Prostate gland (tissue), 2 donors: Measurements from ENCODE around the gene LPCAT1. TPM values are rescaled to one million over a fixed set of nuclear protein-coding genes. Genes with fewer than 3 reads are reported as not detected.

Experiments used
- DNase-seq: peaks from one replicate; pipeline ENCODE4 v3.0.0-alpha.2; 2019; ENCODE audit warnings: low spot score
- H3K27ac ChIP-seq, 2 donors: fragments of 200-600 bp; sonication (generic); 2 replicates each; pipeline ENCODE4 v1.5.1; 2017 to 2019
- H3K27me3 ChIP-seq: fragments of 200-600 bp; sonication (generic); replicated peaks from 2 replicates; pipeline ENCODE4 v1.5.1; 2019; ENCODE audit not compliant: insufficient read depth
- H3K36me3 ChIP-seq, 2 donors: fragments of 200-600 bp; sonication (generic); 1 replicate in 1 of 2; 2 replicates in 1 of 2; pipeline versions ENCODE4 v1.5.1 to v1.8.1; 2017 to 2019
- H3K4me1 ChIP-seq: fragments of 200-600 bp; sonication (generic); replicated peaks from 2 replicates; pipeline ENCODE4 v1.5.1; 2019
- H3K4me3 ChIP-seq, 2 donors: fragments of 200-600 bp; sonication (generic); 2 replicates each; pipeline ENCODE4 v1.5.1; 2017 to 2019
- H3K9me3 ChIP-seq: fragments of 200-600 bp; sonication (generic); 2 replicates; pipeline ENCODE4 v1.5.1; 2017
- POLR2A ChIP-seq: fragments of 450-650 bp; IDR thresholded peaks from one replicate; pipeline ENCODE4 v1.6.1; 2016; ENCODE audit warnings: antibody characterized with exemption, mild to moderate bottlenecking
- POLR2AphosphoS5 ChIP-seq: sonication (generic); formaldehyde crosslinking; IDR thresholded peaks from one replicate; pipeline ENCODE4 v1.6.1; 2017; ENCODE audit warnings: antibody characterized with exemption
- WGBS: methylation state at CpG from one replicate; pipeline ENCODE4 v1.1.5; 2018; 5-methylcytosine and 5-hydroxymethylcytosine counted together
- intact Hi-C: fragments of 100-400 bp; cut with DNase I; formaldehyde crosslinking; loops from one replicate; pipeline ENCODE4 v1.14.2; 2022
- total RNA-seq, 2 donors: library from RNA; depleted of rRNA; stranded (reverse); fragments of >200 nt; gene quantifications; one replicate each; pipeline ENCODE4 v1.1.0, GENCODE V29; 2016
- TF ChIP-seq, protein P1 (sequence below), 4 experiments: fragments of 200-600 bp in 2 of 4; fragments of 450-650 bp in 2 of 4; sonication (generic) in 2 of 4; IDR thresholded peaks; 1 replicate in 3 of 4; 2 replicates in 1 of 4; pipeline ENCODE4 v1.5.1; 2016 to 2019; ENCODE audit warnings: antibody characterized with exemption in 4 of 4, mild to moderate bottlenecking in 2 of 4, moderate library complexity in 2 of 4

LPCAT1 gene
- total RNA-seq, 2 donors from 2014 or later: 22.6 to 23.9 TPM

DNA sequence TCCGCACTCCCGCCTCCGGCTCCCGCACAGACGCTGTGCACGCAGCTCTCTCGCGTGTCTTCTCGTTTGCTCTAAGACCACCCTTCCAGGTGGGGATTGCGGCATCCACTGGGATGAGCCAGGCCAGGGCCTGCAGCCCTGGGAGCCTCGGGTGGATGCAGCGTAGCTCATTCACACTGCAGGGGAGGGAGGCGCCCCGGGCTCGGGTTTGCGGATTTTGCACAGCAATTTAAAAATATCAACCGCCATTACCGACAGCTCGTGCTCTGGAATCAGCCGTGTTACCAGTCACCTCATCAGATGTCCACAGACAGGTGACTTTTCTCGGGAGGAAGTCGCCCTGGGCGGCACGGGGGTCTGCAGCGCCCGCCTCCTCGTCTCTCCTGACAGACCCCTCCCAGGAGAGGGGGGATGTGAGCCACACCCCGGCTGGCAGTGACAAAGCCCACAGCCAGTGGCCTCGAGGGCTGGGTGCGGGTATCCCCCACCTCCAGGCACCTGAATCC is 57.7 kb downstream of the LPCAT1 start:
- H3K9me3 ChIP-seq: no peaks in the 10 kb centered on the region
- intact Hi-C loops: no loop called here
- no peak overlapping the region for H3K27ac ChIP-seq
- H3K4me1 ChIP-seq: no peaks in the 10 kb centered on the region
- peaks cover 0 to 6% of the 10 kb centered on the region in 2 donors for H3K36me3 ChIP-seq
- no peaks in the 10 kb centered on the region for H3K27me3 ChIP-seq
- TF ChIP-seq POLR2A: no peak
- TF ChIP-seq, protein P1, sequence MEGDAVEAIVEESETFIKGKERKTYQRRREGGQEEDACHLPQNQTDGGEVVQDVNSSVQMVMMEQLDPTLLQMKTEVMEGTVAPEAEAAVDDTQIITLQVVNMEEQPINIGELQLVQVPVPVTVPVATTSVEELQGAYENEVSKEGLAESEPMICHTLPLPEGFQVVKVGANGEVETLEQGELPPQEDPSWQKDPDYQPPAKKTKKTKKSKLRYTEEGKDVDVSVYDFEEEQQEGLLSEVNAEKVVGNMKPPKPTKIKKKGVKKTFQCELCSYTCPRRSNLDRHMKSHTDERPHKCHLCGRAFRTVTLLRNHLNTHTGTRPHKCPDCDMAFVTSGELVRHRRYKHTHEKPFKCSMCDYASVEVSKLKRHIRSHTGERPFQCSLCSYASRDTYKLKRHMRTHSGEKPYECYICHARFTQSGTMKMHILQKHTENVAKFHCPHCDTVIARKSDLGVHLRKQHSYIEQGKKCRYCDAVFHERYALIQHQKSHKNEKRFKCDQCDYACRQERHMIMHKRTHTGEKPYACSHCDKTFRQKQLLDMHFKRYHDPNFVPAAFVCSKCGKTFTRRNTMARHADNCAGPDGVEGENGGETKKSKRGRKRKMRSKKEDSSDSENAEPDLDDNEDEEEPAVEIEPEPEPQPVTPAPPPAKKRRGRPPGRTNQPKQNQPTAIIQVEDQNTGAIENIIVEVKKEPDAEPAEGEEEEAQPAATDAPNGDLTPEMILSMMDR (IDR thresholded peaks at IDR 0.05): no peak
- TF ChIP-seq POLR2AphosphoS5: no peak
- H3K4me3 ChIP-seq: no peak overlapping the region
- no peak for DNase-seq
- 96% methylated on average over 30 of the region's 30 CpGs for WGBS

GRCh38 chr5:1465117-1465516 is 58.6 kb downstream of the LPCAT1 start:
- no peak for DNase-seq
- Histone ChIP-seq H3K4me1 (no peaks in the 10 kb centered on the region), H3K9me3 (no peaks in the 10 kb centered on the region), H3K27ac (no peak overlapping the region), H3K36me3 (peaks cover 0 to 6% of the 10 kb centered on the region in 2 donors), H3K27me3 (no peaks in the 10 kb centered on the region), H3K4me3 (no peak overlapping the region)
- TF ChIP-seq, protein P1 (IDR thresholded peaks at IDR 0.05): no peak
- intact Hi-C loops: no loop called here
- WGBS: 94% methylated on average over 22 of the region's 22 CpGs

DNA sequence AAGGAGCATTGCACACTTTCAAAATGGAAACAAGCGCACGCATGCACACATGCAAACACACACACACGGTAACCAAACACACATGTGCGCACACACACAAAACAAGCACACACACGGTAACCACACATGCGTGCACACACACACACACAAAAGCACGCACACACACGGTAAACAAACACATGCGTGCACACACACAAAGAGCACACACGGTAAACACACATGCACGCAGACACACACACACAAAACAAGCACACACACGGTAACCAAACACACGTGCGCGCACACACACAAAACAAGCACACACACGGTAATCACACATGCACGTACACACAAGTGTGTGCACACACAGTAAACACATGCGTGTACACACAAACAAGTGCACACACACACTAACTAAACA is 59.2 kb downstream of the LPCAT1 start:
- no peak for DNase-seq
- Histone ChIP-seq H3K36me3 (peaks cover 0 to 6% of the 10 kb centered on the region in 2 donors), H3K27ac (no peak overlapping the region), H3K9me3 (no peaks in the 10 kb centered on the region), H3K4me1 (no peaks in the 10 kb centered on the region), H3K27me3 (no peaks in the 10 kb centered on the region), H3K4me3 (no peak overlapping the region)
- 90% methylated on average over 18 of the region's 18 CpGs for WGBS
- intact Hi-C loops: no loop called here
- TF ChIP-seq POLR2A (no peak), POLR2AphosphoS5 (no peak)
- TF ChIP-seq, protein P1 (IDR thresholded peaks at IDR 0.05): no peak

GRCh38 chr5:1464096-1464446 is 59.7 kb downstream of the LPCAT1 start:
- no peaks in the 10 kb centered on the region for H3K4me1 ChIP-seq
- H3K4me3 ChIP-seq: no peak overlapping the region
- H3K9me3 ChIP-seq: no peaks in the 10 kb centered on the region
- WGBS: 94% methylated on average over 11 of the region's 14 CpGs
- no peak overlapping the region for H3K27ac ChIP-seq
- no peaks in the 10 kb centered on the region for H3K27me3 ChIP-seq
- TF ChIP-seq POLR2A: no peak
- no peak for TF ChIP-seq POLR2AphosphoS5
- TF ChIP-seq, protein P1 (IDR thresholded peaks at IDR 0.05): no peak
- H3K36me3 ChIP-seq: peaks cover 0 to 6% of the 10 kb centered on the region in 2 donors
- no peak for DNase-seq
- intact Hi-C loops: no loop called here

DNA sequence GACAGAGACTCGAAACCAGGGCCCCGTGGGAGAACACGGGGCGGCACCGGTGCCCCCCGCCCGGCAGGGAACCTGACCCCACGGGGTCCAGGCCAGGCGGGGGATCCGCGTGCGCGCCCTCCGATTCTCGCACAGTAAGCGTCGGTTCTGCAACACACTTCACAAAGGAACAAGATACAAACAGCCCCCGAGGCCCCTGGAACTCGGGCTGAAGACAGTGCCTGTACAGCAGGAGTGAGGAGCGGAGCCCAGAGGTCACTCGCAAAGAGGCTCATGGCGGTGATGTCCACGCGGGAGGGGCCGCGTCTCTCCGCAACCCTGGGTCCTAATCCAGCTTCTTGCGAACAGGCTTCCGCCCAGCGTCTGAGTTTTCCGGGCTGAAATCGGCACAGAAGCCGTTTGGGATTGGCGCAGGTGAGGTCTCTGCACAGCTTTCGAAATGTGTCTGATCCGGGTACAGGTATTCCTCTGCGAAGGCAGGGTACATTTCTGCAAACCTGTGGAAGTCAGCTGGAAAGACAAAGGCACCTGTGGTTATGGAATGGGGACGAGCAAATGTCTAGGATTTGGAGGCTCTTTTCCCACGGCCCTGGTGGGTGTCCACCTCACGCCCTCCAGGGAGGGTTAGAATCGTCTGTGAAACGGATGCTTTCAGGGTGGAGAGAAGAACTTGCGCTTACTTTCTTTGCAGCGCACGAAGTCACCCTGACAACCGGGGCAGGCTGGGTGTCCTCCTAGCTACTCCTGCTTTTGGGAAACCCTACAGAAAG is 60.2 kb downstream of the LPCAT1 start:
- TF ChIP-seq POLR2A (no peak), POLR2AphosphoS5 (no peak)
- TF ChIP-seq, protein P1 (IDR thresholded peaks at IDR 0.05): no peak
- Histone ChIP-seq H3K4me1 (no peaks in the 10 kb centered on the region), H3K27me3 (no peaks in the 10 kb centered on the region), H3K9me3 (no peaks in the 10 kb centered on the region), H3K36me3 (peaks cover 0 to 6% of the 10 kb centered on the region in 2 donors), H3K27ac (no peak overlapping the region), H3K4me3 (no peak overlapping the region)
- intact Hi-C loops: no loop called here
- DNase-seq: no peak
- WGBS: 96% methylated on average over 46 of the region's 46 CpGs
